ENCODE data around the gene DGKD.

Gene DGKD

DNA sequence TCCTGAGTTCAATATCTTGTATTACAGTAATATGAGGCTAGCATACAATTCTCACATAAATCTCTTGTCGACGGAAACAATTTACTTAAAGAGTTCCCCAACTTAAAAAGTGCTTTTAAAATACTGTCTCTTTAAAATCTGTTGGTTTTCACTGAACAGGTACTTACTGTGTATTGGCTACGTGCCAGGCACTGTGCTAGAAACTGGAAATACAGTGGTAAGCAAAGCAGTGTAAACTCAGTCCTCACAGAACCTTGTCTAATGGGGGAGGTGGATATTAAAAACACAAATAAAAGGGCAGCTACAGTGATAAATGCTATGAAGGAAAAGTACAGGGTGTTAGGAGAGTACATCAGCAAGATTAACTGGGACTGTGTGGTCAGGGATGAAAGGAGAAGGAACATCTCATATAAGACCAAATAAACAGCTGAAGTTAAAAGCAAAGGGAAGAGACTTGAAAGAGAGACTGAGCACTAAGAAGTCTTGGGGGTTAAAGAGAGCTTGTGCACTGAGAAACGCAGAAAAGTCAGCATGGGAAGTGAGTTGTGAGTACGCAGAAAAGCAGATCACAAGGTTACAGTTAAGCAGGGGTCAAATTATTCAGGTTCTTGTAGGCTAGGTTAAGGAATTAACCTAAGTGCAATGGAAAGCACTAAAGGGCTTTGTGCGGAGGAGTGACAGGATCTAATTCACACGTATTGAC is 159.8 kb downstream of the DGKD start:
- peak; percentile 90 for DNase-seq

DNA sequence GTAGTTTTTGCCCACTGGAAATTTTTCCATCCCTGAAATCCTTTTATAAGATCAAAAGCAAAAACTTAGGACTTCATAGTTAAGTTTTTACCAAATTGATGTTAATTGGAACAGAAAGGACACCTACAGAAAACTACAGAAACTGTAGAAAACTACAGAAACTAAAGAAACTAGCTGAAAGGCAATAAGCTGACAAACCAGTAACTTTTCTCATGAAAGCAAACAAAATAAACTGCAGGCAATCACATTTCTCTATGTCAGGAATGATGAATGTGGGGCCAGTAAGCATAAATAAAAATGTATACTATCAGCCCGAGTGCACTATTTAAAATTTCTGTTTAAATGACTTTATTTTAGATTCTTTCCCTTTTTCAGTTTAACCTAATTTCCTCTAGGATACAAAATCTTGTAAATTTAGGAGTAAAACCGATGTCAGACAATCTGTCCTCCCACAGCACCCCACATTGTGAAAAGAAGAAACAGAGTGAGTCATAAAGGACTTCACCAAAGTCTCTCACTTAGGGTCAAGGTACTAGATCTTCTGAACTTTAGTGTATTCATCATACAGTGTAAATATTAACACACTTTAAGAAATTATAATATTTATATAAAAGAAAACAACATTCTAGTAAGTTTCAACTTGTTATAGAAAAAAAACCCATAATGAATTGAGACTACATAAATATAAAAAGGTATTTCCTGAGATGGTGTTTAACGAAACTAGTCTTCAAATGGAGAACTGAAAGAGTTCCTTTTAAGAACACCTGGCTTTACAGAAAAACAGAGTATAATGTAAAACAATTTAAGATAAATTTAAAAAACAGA is 165.7 kb downstream of the DGKD start:
- DNase-seq = peak; percentile 45
